GM18508 (cell line): ENCODE data around the gene GIMAP5.
"Not testable (repeated sequence)": the region's sequence is repeated elsewhere in the genome, so short reads cannot be mapped to it uniquely, and the experiment has no call there.

Experiments
- ATAC-seq: cut with Tn5 transposase; IDR thresholded peaks from one replicate; pipeline ENCODE4 v1.9.1; 2021; ENCODE audit warnings: moderate number of reproducible peaks; ENCODE audit not compliant: insufficient read depth, unreplicated experiment

The GIMAP5 gene

DNA sequence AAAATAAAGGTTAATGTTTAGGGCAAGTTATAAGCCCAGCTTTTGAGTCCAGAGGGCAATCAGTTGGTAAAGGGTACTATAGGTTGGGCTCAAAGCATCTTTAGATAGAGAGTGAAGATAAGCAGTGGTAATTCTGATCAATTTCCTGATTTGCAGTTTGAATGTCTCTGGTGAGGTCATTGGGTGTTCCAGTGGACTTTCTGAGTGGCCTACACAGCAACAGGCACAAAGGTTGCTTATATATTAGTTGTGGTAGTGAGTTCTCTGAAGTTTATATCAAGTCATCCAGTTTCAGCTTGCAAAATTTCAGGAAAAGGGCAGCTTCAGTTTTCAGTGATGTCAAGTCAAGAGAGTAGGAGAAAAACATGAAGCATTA lies 29.1 kb downstream of the GIMAP5 start:
- ATAC-seq: no peak

- no peak for ATAC-seq
Observed at GRCh38 chr7:150769768-150770167, 32.5 kb downstream of the GIMAP5 start.

- not testable (repeated sequence) for ATAC-seq
Observed at GRCh38 chr7:150774131-150774530, 36.9 kb downstream of the GIMAP5 start.

DNA sequence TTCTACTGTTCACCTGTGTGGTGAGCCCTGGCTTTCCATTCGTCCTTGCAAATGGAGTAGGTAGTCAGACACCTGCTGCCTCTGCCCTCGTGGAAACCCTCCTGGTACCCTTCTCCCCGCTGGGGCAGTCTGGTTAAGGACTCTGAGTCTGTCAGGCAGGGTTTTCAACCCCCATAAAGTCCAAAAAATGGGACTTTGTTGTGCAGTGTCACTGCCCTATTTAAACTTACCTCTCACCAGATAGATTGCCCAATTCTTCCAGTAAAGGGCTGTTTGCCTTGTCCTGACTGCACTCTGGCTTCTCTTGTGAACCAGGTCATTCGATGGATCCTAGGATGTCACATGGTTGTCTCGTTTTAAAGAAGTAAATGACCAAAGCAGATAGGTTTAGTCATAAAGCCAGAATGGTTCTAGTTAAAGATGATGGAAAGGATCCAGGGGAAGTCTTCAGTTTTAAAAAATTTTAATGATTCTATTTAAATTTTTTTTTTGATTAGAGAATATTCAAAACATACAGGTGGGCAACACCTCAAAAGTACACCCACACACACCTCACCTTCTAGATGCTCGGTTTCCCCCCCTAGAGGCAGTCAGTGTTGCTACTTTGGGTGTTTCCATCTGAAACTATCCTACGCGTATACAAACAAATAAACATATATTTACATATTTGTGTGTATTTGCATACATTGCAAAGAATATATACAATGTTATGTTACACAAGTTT lies 41.0 kb downstream of the GIMAP5 start:
- no peak for ATAC-seq

- no peak for ATAC-seq
Observed at GRCh38 chr7:150778738-150779301, 41.6 kb downstream of the GIMAP5 start.

GRCh38 chr7:150780292-150780691 lies 43.1 kb downstream of the GIMAP5 start:
- ATAC-seq: no peak

- ATAC-seq: no peak
Observed at GRCh38 chr7:150781103-150781502, 43.9 kb downstream of the GIMAP5 start.

GRCh38 chr7:150781961-150782360 lies 44.7 kb downstream of the GIMAP5 start:
- no peak for ATAC-seq

GRCh38 chr7:150784120-150784736 lies 47.0 kb downstream of the GIMAP5 start:
- no peak for ATAC-seq

DNA sequence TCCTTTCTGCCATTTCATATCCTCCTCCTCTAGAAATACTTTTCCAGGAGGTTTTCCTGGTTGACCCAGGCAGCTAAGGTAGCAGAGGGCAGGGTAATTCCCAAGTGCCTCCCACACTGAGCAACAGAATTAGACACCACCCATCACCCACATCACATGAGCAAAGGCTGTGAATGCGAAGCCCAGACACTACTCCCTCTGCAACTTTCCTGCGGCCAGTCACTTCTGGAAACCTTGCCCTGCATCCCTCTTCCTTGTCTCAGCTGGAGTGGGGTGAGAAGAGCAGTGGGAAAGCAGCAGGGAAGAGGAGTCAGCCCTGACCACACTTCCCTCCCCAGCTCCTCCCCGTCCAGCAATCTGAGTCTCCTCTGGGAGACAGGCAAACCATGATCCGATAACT lies 47.7 kb downstream of the GIMAP5 start:
- ATAC-seq: no peak

DNA sequence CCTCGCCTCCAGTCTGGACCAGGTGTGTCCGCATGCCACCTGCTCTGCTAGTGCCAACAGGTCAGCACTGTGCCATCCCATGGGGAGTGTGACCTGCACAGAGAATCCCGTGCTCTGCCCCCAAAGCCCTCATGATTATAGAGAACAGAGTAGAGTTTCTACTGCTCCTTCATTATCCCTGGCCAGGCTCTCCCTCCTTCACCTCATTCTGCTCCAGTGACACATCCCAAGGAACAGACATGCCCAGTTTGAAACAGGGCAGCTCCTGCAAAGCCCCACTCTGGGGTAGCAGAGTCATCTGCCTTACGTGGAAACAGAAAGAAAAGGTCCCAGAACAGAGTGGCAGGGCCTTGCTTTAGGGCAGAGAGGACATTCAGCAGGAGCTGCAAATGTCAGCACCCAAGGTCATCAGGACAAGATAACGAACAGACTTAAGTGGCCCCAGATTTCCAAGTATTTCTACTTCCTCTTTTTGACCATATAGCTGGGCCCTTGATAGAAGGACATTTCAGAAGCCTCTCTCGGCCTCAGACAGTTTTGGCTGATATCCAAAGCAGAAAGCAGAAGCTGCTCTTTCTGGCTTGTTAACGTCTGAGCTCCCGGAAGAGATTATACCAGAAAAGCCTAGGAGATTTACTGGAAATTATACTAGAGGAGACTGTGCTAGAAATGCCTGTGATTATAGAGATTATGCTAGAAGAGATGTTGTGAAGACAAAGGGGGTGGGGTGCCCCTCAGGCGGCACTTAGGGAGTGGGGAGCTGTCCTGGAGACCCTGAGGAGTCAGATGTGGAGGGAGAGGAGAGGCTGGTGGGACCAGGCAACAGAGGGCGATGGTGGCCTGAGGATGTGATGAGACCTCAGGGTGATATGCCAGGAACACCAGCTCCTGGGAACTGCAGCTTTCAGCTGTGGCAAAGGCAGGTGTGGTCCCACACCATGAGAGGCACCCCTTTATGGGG lies 50.4 kb downstream of the GIMAP5 start:
- no peak for ATAC-seq

DNA sequence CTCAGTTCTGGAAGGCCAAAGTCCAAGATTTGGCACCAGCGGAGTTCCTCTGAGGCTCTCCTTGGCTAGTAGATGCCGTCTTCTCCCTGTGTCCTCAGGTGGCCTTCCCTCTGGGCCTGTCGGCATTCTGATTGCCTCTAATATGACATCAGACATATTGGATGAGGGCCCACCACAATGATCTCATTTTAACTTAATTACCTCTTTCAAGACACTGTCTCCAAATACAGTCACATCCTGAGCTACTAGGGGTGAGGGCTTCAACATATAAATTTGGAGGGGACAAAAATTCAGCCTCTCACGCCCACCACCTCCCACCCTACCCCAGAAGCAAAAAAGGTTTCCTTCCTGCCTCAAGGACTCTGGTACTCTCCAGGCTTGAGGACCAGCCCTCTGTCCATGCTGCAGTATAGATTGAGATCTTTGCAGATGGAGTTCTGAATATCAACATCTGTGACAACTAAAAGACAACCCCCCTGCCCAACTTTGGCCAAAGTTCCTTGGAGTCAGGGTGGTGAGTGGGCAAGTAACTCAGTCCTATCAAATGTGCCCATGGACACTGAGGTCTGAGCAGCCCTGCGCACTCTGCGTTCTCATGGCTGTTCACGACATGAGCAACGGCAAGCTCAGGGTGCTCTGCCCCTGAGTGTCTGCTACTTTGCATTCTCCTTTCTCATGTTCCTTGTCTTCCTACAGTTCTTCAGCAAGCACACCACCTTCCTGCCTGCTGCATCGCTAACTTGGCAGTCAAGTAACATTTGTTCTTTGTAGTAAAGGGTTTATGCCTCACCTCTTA lies 51.5 kb downstream of the GIMAP5 start:
- no peak for ATAC-seq

- ATAC-seq: no peak
Observed at GRCh38 chr7:150790416-150791075, 53.3 kb downstream of the GIMAP5 start.

DNA sequence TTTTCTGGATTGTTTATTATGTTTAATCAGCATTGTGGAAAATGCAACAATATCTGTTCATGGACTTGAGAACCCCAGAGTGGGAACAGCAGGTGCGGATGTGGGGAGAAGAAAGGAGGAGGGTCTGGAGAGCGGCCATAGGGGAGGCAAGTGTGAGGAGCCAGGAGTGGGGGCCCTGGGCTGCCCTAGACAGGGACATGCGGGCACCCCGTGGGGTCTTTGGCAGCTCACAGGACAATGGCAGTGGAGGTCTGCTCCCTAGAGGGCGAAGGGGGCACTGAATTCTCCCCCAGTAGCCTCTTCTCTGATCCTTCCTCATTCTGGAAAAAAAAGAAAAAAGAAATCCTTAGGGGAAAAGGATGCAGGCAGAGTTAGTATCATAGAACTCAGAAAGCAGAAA lies 54.1 kb downstream of the GIMAP5 start:
- ATAC-seq: no peak

DNA sequence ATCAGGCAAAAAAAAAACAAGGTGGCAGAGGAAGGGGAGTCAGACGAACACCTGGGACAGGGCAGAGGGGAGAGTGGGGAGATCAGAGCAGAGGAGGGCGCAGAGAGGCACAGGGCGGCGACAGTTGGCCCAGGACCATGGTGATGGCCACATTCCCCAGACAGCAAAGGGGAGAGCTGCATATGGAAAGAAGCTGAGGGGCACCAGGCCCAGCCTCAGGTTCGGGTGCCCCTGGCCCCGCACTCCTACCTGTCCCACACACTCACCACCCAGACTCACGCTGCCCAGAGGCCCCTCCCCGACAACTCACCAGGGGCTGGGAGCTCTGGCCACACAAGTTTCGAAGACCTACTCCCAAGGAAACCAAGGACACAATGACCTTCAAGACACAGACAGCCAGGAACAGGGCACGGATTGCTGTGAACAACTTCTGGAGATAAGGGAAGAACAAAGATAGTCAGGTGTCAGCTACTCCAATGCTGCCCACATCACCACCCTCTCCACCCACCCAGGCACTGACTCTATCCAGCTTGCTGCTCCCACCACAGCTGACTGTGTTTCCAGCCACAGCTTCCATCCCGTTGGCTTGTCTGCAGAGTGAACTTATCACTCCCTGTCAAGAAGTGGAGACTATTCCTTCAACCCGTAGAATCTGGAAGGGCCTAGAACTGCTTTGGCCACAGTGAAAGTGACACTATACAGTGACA lies 54.7 kb downstream of the GIMAP5 start:
- no peak for ATAC-seq
